GM21529 (cell line): Measurements from ENCODE around the gene ZC3H10.
"Not testable (repeated sequence)": the region's sequence is repeated elsewhere in the genome, so short reads cannot be mapped to it uniquely, and the experiment has no call there.

Source experiments
- ATAC-seq: cut with Tn5 transposase; IDR thresholded peaks from one replicate; pipeline ENCODE4 v1.9.1; 2021; ENCODE audit not compliant: unreplicated experiment

ZC3H10 gene

GRCh38 chr12:56117778-56118687 lies at the start of gene ZC3H10:
ZC3H10 (plus strand) TSS chr12:56118266; CDS start chr12:56120563, 2,297 bp downstream.
- peak; percentile 80 for ATAC-seq

GRCh38 chr12:56071648-56072047 lies 46.4 kb upstream of the ZC3H10 start:
- ATAC-seq: no peak

GRCh38 chr12:56074396-56074795 lies 43.7 kb upstream of the ZC3H10 start:
- no peak for ATAC-seq

GRCh38 chr12:56077966-56078365 lies 40.1 kb upstream of the ZC3H10 start:
- not testable (repeated sequence) for ATAC-seq

- ATAC-seq: no peak
Observed at GRCh38 chr12:56078427-56078826, 39.6 kb upstream of the ZC3H10 start.

- ATAC-seq: peak; percentile 72
Observed at GRCh38 chr12:56078931-56079722, 38.9 kb upstream of the ZC3H10 start.

- no peak for ATAC-seq
Observed at GRCh38 chr12:56079723-56080555, 38.1 kb upstream of the ZC3H10 start, which contains the start of gene ERBB3. ERBB3 (plus strand) TSS chr12:56080165; CDS start chr12:56080301, 136 bp downstream.

GRCh38 chr12:56080556-56081138 lies 37.4 kb upstream of the ZC3H10 start:
- ATAC-seq: no peak

GRCh38 chr12:56081393-56082347 lies 36.4 kb upstream of the ZC3H10 start:
- no peak for ATAC-seq

- ATAC-seq: no peak
Observed at GRCh38 chr12:56082382-56082781, 35.7 kb upstream of the ZC3H10 start.

GRCh38 chr12:56082967-56083366 lies 35.1 kb upstream of the ZC3H10 start:
- no peak for ATAC-seq

GRCh38 chr12:56084958-56085543 lies 33.0 kb upstream of the ZC3H10 start:
- ATAC-seq: no peak

- no peak for ATAC-seq
Observed at GRCh38 chr12:56086096-56086495, 32.0 kb upstream of the ZC3H10 start.

GRCh38 chr12:56086608-56087007 lies 31.5 kb upstream of the ZC3H10 start:
- ATAC-seq: no peak

- ATAC-seq: no peak
Observed at GRCh38 chr12:56087220-56087619, 30.8 kb upstream of the ZC3H10 start.

- no peak for ATAC-seq
Observed at GRCh38 chr12:56097738-56098137, 20.3 kb upstream of the ZC3H10 start.

- ATAC-seq: no peak
Observed at GRCh38 chr12:56098592-56098991, 19.5 kb upstream of the ZC3H10 start.

GRCh38 chr12:56099787-56100186 lies 18.3 kb upstream of the ZC3H10 start:
- ATAC-seq: no peak

- no peak for ATAC-seq
Observed at GRCh38 chr12:56101045-56101444, 17.0 kb upstream of the ZC3H10 start.
